Hepatic stellate cell (primary cell): ENCODE results near the gene NPAS4.
"Not testable (repeated sequence)": the region's sequence is repeated elsewhere in the genome, so short reads cannot be mapped to it uniquely, and the experiment has no call there.

Source experiments
- DNase-seq: peaks from one replicate; pipeline ENCODE4 v3.0.0; 2011; ENCODE audit warnings: low spot score

Gene NPAS4

DNA sequence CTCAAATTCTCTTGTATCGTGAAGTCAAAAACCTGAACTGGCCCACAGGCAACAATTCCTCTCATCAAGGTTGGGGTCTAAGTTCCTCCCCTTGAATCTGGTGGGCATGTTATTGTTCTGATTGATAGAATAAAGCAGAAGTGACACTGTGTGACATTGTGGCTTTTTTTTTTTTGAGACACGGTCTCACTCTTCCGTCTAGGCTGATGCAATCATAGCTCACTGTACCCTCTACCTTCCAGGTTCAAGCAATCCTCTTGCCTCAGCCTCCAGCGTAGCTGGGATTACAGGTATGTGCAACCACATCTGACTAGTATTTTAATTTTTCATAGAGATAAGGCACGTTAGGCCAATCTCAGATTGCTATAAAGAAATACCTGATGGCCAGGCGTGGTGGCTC is 37.0 kb downstream of the NPAS4 start:
- DNase-seq = no peak

DNA sequence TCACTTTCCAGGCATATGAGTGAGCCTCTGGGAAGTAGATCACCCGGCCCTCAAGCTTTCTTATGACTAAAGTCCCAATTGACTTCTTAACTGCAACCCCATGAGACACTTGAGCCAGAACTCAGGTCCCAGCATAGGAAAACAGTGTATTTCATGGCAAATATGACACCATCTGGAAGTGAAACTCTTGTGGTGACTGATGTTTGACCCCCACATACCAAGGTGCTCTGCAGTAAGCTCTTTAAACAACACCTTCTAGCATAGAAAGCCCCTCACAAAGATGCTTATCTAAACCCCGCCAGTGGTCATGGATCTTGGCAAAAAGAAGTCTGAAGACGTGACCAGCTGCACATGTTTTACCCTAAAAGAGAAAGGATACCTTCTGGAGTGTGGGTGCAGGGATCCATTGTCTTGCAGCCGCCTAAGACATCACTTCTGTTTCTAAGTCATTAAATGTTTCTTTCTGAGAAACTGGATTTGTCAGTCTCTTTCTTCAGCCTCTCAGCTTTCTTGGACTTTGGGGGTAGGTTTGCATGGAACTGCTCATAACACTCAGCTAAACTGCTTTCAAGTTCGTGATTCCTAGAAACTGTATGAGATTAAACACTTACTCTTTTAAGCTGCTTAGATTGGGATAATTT is 38.4 kb downstream of the NPAS4 start:
- DNase-seq = no peak

DNA sequence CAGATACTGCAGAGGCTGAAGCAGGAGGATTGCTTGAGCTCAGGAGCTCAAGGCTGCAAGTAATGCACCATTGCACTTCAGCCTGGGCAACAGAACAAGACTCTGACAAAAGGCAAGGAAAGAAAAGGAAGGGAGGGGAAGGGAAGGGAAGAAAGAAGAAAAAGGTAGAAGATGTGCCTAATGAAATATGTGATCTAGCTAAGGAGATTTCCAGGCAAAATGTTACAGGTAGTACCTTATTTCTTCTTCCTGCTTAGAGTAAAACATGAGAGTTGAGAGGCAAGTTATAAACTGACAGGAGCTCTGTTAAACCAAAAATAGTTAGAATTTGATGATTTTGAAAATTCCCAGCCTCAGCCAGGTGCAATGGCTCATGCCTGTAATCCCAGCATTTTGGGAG is 41.2 kb downstream of the NPAS4 start:
- no peak for DNase-seq

DNA sequence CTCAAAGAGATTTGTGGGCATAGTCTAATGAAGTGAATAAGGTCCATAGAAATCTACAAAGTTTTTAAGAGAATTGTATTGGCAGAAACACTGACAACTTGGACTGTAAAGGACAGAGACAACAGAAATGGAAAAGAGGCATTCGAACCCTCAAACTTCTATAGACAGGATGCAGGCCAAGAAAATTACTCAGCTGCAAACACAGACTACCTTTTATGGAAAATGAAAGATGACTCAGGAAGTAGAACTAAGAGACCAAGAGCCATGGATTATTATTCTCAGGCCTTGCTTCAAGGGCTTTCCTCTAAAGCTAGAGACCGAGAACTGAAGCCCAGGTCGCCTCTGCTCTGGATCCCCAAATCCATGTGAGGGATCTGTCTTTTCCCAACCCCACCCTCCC is 42.1 kb downstream of the NPAS4 start:
- no peak for DNase-seq

DNA sequence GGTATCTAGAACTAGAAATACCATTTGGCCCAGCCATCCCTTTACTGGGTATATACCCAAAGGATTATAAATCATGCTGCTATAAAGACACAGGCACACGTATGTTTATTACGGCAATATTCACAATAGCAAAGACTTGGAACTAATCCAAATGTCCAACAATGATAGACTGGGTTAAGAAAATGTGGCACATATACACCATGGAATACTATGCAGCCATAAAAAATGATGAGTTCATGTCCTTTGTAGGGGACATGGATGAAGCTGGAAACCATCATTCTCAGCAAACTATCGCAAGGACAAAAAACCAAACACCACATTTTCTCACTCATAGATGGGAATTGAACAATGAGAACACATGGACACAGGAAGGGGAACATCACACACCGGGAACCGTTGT is 43.3 kb downstream of the NPAS4 start:
- not testable (repeated sequence) for DNase-seq

GRCh38 chr11:66464916-66465315 is 44.1 kb downstream of the NPAS4 start:
- DNase-seq = no peak

DNA sequence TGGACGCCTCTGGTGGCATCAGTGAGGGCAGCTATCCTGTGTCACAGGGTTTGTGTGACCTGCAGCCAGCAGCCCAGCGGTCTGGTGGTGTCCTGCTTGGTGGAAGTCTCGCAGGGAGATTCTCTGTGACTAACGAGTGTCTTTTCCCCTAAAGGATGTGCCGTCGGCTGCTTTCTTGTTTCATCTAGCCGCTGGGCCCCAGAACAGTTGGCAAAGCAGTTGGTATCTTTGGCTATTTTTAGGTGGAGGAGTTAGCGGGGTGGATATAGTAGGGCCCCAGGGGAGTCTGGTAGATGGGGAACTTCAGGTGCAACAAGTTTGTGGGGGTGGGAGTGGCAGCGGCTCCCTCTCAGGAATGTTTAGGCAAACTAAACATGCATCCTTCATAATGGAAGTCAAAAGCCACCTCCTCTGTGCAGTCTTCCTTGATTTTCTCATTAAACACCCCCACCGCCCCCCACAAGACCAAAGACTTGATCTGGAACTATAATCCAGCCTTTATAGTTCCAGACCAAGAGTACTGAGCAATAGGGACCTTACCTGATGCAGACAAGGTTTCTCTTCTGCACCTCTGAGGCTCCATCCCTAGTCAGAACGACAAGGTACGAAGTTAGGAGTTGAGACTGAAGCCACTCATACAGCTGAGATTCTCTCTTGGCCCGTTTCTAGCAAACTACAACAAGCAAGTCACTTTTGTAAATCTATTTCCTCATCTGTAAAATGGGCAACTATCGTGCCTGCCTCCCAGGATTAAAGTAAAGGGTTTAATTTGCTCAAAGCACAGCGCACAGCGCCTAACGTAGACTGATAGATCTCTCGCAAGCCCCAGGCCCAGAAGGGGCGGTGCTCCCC is 44.8 kb downstream of the NPAS4 start:
- no peak for DNase-seq

GRCh38 chr11:66466225-66467033 is 45.6 kb downstream of the NPAS4 start, which contains the start of gene PELI3:
TSS of gene PELI3 (plus strand) at chr11:66466905. CDS start at chr11:66468129, 1,224 bp downstream.
- peak; percentile 94 for DNase-seq

- peak; percentile 72 for DNase-seq
Observed at GRCh38 chr11:66467034-66467659, 46.3 kb downstream of the NPAS4 start.

DNA sequence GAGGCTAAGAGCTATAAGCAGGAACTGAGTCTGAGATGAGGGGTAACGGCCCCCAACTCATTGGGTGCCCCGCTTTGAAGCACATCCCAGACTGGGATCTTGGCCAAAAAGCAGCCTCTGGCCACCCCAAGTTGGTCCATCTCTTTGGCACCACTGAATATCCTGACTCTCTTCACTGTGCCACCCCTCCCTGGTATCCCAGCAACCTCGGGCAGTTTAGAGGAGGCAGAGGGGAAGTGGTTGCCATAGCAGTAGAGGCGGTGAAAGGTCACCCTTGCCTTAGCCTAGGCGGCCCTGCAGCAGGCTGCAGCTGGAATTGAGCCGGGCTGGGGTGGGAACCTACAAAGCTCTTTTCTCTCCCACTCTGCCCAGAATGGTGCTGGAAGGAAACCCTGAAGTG is 46.9 kb downstream of the NPAS4 start:
- no peak for DNase-seq

DNA sequence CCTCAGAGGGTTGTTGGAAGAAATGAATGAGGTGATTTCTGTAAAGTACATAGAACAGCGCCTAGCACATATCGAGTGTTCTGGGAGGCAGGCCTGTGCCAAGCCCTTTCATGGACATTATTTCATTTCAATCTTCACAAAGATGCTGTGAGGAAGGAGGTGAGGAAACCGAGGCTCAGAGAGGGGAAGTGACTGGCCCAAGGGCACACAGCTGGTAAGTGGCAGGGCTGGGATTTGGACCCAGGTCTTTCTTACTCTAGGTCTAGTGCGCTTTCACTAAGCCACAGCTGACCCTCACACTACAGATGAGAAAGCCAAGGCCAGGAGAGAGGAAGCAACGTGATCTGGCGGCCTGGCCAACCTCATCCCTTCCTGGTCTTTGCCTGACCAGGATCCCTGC is 47.9 kb downstream of the NPAS4 start:
- no peak for DNase-seq

DNA sequence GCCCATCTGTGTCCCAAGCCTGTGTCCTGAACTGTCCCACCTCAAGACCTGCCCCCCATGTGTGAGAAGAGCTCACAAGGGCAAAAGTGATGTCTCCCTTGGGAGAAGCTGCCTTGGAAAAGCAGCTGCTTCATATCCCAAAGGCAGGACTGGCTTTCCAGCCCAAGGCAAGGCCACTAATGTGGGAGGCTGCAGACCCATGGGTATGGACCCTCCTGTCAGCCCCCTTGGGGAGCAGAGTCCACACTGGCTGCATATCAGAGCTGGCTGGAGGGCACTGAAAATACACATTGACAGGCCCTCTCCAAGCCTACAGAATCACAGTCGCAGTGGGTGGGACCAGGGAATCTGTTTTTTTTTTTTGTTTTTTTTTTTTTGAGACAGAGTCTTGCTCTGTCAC is 48.6 kb downstream of the NPAS4 start:
- DNase-seq = no peak

- DNase-seq = no peak
Observed at GRCh38 chr11:66470015-66470414, 49.2 kb downstream of the NPAS4 start.

DNA sequence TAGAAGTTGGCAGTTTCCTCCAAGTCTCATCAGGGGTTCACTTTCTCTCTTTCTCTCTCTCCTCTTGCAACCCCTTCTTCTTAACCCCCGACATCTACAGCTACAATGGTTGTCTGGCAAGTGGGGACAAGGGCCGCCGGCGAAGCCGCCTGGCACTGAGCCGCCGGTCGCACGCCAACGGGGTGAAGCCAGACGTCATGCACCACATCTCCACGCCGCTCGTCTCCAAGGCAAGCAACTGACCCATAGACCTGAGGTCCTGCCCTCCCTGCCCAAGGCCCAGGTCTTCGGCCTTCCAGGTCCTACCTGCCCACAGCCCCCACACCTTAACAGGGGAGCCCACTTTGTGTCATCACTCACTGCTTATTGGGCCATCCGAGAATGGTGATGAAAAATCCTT is 50.3 kb downstream of the NPAS4 start:
- DNase-seq = no peak

DNA sequence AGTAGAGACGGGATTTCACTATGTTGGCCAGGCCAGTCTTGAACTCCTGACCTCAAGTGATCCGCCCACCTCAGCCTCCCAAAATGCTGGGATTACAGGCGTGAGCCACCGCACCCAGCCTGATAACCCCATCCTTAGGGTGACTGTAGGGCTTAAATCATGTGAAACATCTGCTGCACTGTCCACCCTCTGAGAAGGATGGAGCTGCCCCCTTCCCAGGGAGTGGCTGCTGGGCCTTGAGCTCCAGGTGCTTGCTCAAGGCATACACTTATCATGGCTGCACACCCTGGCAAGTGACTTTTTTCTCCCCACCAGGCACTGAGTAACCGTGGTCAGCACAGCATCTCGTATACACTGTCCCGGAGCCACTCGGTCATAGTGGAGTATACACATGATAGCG is 51.2 kb downstream of the NPAS4 start:
- DNase-seq = no peak

DNA sequence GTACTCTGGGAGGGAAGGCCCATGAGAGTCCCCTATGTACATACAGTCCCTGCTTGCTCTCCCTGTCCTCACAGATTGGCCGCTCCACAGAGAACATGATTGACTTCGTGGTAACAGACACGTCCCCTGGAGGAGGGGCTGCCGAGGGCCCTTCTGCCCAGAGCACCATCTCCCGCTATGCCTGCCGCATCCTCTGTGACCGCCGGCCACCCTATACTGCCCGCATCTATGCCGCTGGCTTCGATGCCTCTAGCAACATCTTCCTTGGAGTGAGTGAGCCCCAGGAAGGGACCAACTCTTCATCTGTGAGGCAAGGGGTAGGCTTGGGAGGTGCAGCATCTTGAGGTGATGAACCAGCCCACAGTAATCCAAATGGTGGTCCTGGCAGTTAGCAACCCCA is 52.3 kb downstream of the NPAS4 start:
- no peak for DNase-seq

GRCh38 chr11:66473608-66474515 is 53.0 kb downstream of the NPAS4 start:
- DNase-seq = no peak

GRCh38 chr11:66475349-66476172 is 54.7 kb downstream of the NPAS4 start:
- no peak for DNase-seq
